Measurements from ENCODE around the gene ZNF524. TPM values are rescaled to one million over a fixed set of nuclear protein-coding genes. Genes with fewer than 3 reads are reported as not detected.
A peak's percentile ranks its signal among the peaks of the same experiment; 100 is the strongest.

ZNF524 gene
- total RNA-seq, 1 experiment from 2014 or later: 5.5 TPM

DNA sequence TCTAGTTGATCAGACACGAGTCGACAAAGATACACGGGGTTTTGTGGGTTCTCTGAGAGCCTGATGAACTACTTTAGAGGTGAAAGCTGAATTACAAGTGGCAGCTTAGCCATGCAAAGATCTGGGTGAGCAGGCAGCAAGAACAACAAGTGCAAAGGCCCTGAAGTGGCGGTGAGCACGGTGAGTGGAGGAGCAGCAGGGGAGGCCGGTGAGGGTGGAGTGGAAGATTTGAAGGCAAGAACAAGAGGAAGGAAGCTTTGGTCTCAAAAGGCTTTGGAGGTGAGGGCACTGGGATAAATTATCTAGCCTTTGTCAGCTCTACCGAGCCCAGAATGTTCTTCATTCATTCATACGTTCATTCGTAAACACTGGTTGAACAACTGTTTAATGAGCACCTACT lies 6.7 kb downstream of the ZNF524 start:
- ChIA-PET CTCF (interaction anchor here (0.6 to 4.4 kb wide), 34 partner anchors 8 to 450 kb away, joined by 3 to 55 read pairs (median 6); partner anchors contain the start of genes CCDC106, ISOC2, U2AF2 and ZNF579), POLR2A (interaction anchor here (1.0 to 1.9 kb wide), 6 partner anchors 14 to 110 kb away, joined by 3 to 10 read pairs (median 6); partner anchors contain the start of gene ZNF784)
- no peaks in the 10 kb centered on the region for H3K27me3 Mint-ChIP-seq (ENCODE audit: low read depth)
- TF ChIP-seq, protein P1, sequence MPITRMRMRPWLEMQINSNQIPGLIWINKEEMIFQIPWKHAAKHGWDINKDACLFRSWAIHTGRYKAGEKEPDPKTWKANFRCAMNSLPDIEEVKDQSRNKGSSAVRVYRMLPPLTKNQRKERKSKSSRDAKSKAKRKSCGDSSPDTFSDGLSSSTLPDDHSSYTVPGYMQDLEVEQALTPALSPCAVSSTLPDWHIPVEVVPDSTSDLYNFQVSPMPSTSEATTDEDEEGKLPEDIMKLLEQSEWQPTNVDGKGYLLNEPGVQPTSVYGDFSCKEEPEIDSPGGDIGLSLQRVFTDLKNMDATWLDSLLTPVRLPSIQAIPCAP (CRISPR knock-in tag; IDR thresholded peaks at IDR 0.05): no peak
- TF ChIP-seq SMAD3 (CRISPR knock-in tag; IDR thresholded peaks at IDR 0.05; ENCODE audit: borderline replicate concordance): no peak
- no peak for TF ChIP-seq ZNF121 (CRISPR knock-in tag; IDR thresholded peaks at IDR 0.05)
- no peak for TF ChIP-seq ZNF317 (CRISPR knock-in tag; IDR thresholded peaks at IDR 0.05; ENCODE audit: borderline replicate concordance, low read depth)
- no peak for TF ChIP-seq GABPB1 (CRISPR knock-in tag; IDR thresholded peaks at IDR 0.05)
- no peak for TF ChIP-seq ETV6 (CRISPR knock-in tag; IDR thresholded peaks at IDR 0.05)
- TF ChIP-seq, protein P2, sequence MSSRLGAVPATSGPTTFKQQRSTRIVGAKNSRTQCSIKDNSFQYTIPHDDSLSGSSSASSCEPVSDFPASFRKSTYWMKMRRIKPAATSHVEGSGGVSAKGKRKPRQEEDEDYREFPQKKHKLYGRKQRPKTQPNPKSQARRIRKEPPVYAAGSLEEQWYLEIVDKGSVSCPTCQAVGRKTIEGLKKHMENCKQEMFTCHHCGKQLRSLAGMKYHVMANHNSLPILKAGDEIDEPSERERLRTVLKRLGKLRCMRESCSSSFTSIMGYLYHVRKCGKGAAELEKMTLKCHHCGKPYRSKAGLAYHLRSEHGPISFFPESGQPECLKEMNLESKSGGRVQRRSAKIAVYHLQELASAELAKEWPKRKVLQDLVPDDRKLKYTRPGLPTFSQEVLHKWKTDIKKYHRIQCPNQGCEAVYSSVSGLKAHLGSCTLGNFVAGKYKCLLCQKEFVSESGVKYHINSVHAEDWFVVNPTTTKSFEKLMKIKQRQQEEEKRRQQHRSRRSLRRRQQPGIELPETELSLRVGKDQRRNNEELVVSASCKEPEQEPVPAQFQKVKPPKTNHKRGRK (CRISPR knock-in tag; IDR thresholded peaks at IDR 0.05; ENCODE audit: borderline replicate concordance): no peak
- TF ChIP-seq EMX1 (CRISPR knock-in tag; IDR thresholded peaks at IDR 0.05): no peak
- no peak for TF ChIP-seq NFATC4 (CRISPR knock-in tag; IDR thresholded peaks at IDR 0.05)
- TF ChIP-seq, protein P3, sequence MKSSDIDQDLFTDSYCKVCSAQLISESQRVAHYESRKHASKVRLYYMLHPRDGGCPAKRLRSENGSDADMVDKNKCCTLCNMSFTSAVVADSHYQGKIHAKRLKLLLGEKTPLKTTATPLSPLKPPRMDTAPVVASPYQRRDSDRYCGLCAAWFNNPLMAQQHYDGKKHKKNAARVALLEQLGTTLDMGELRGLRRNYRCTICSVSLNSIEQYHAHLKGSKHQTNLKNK (CRISPR knock-in tag; IDR thresholded peaks at IDR 0.05): no peak
- TF ChIP-seq, protein P4, sequence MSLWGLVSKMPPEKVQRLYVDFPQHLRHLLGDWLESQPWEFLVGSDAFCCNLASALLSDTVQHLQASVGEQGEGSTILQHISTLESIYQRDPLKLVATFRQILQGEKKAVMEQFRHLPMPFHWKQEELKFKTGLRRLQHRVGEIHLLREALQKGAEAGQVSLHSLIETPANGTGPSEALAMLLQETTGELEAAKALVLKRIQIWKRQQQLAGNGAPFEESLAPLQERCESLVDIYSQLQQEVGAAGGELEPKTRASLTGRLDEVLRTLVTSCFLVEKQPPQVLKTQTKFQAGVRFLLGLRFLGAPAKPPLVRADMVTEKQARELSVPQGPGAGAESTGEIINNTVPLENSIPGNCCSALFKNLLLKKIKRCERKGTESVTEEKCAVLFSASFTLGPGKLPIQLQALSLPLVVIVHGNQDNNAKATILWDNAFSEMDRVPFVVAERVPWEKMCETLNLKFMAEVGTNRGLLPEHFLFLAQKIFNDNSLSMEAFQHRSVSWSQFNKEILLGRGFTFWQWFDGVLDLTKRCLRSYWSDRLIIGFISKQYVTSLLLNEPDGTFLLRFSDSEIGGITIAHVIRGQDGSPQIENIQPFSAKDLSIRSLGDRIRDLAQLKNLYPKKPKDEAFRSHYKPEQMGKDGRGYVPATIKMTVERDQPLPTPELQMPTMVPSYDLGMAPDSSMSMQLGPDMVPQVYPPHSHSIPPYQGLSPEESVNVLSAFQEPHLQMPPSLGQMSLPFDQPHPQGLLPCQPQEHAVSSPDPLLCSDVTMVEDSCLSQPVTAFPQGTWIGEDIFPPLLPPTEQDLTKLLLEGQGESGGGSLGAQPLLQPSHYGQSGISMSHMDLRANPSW (CRISPR knock-in tag; conservative IDR thresholded peaks at IDR 0.05; ENCODE audit: low read depth): no peak
- TF ChIP-seq, protein P5, sequence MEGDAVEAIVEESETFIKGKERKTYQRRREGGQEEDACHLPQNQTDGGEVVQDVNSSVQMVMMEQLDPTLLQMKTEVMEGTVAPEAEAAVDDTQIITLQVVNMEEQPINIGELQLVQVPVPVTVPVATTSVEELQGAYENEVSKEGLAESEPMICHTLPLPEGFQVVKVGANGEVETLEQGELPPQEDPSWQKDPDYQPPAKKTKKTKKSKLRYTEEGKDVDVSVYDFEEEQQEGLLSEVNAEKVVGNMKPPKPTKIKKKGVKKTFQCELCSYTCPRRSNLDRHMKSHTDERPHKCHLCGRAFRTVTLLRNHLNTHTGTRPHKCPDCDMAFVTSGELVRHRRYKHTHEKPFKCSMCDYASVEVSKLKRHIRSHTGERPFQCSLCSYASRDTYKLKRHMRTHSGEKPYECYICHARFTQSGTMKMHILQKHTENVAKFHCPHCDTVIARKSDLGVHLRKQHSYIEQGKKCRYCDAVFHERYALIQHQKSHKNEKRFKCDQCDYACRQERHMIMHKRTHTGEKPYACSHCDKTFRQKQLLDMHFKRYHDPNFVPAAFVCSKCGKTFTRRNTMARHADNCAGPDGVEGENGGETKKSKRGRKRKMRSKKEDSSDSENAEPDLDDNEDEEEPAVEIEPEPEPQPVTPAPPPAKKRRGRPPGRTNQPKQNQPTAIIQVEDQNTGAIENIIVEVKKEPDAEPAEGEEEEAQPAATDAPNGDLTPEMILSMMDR (IDR thresholded peaks at IDR 0.05): no peak
- no peak for TF ChIP-seq NR2C2 (CRISPR knock-in tag; IDR thresholded peaks at IDR 0.05)
- TF ChIP-seq, protein P6, sequence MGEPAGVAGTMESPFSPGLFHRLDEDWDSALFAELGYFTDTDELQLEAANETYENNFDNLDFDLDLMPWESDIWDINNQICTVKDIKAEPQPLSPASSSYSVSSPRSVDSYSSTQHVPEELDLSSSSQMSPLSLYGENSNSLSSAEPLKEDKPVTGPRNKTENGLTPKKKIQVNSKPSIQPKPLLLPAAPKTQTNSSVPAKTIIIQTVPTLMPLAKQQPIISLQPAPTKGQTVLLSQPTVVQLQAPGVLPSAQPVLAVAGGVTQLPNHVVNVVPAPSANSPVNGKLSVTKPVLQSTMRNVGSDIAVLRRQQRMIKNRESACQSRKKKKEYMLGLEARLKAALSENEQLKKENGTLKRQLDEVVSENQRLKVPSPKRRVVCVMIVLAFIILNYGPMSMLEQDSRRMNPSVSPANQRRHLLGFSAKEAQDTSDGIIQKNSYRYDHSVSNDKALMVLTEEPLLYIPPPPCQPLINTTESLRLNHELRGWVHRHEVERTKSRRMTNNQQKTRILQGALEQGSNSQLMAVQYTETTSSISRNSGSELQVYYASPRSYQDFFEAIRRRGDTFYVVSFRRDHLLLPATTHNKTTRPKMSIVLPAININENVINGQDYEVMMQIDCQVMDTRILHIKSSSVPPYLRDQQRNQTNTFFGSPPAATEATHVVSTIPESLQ (CRISPR knock-in tag; IDR thresholded peaks at IDR 0.05): no peak
- TF ChIP-seq TP53 (CRISPR knock-in tag; IDR thresholded peaks at IDR 0.05): no peak
- no peak for ATAC-seq
- peak overlapping the region; percentile 99 for H3K27ac Mint-ChIP-seq
- peaks cover 22% of the 10 kb centered on the region for H3K36me3 Mint-ChIP-seq
- peak overlapping the region; percentile 98 for H3K4me3 Mint-ChIP-seq
- no peaks in the 10 kb centered on the region for H3K9me3 Mint-ChIP-seq
- DNase-seq (ENCODE audit: low spot score): no peak
- peaks cover 17% of the 10 kb centered on the region for H3K4me1 Mint-ChIP-seq

DNA sequence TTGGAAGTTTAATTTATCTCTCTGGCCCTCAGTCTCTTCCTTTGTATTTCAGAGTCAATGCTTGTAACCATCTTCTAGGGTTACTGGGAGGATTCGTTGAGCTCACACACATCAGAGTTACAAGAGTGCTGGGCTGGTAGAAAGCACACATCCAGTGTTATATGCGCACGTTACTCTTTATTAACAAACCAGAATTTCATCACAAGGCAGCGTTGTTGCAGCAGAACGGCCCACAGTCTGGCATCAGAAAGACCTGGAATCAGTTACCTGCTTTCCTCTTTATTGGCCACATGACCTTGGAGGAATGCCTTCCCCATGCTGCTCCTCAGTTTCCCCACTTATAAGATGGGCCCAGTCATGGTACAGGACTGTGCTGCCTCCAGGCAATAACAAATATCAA lies 9.2 kb downstream of the ZNF524 start:
- Mint-ChIP-seq H3K27me3 (ENCODE audit: low read depth) (no peaks in the 10 kb centered on the region; the same call in 1 of the 2 replicates), H3K4me3 (no peak overlapping the region), H3K4me1 (peaks cover 9% of the 10 kb centered on the region), H3K9me3 (no peaks in the 10 kb centered on the region), H3K27ac (no peak overlapping the region), H3K36me3 (peaks cover 22% of the 10 kb centered on the region)
- no peak for ATAC-seq
- ChIA-PET CTCF (no interaction called here), POLR2A (no interaction called here)
- no peak for DNase-seq (ENCODE audit: low spot score)
- TF ChIP-seq CREM (CRISPR knock-in tag; IDR thresholded peaks at IDR 0.05): no peak
- no peak for TF ChIP-seq KAT7 (CRISPR knock-in tag; IDR thresholded peaks at IDR 0.05; ENCODE audit: borderline replicate concordance)
- TF ChIP-seq, protein P7, sequence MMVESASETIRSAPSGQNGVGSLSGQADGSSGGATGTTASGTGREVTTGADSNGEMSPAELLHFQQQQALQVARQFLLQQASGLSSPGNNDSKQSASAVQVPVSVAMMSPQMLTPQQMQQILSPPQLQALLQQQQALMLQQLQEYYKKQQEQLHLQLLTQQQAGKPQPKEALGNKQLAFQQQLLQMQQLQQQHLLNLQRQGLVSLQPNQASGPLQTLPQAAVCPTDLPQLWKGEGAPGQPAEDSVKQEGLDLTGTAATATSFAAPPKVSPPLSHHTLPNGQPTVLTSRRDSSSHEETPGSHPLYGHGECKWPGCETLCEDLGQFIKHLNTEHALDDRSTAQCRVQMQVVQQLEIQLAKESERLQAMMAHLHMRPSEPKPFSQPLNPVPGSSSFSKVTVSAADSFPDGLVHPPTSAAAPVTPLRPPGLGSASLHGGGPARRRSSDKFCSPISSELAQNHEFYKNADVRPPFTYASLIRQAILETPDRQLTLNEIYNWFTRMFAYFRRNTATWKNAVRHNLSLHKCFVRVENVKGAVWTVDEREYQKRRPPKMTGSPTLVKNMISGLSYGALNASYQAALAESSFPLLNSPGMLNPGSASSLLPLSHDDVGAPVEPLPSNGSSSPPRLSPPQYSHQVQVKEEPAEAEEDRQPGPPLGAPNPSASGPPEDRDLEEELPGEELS (CRISPR knock-in tag; IDR thresholded peaks at IDR 0.05): no peak
- no peak for TF ChIP-seq TP53 (CRISPR knock-in tag; IDR thresholded peaks at IDR 0.05)
- no peak for TF ChIP-seq ZNF263 (CRISPR knock-in tag; IDR thresholded peaks at IDR 0.05; ENCODE audit: low read depth)
- TF ChIP-seq, protein P8, sequence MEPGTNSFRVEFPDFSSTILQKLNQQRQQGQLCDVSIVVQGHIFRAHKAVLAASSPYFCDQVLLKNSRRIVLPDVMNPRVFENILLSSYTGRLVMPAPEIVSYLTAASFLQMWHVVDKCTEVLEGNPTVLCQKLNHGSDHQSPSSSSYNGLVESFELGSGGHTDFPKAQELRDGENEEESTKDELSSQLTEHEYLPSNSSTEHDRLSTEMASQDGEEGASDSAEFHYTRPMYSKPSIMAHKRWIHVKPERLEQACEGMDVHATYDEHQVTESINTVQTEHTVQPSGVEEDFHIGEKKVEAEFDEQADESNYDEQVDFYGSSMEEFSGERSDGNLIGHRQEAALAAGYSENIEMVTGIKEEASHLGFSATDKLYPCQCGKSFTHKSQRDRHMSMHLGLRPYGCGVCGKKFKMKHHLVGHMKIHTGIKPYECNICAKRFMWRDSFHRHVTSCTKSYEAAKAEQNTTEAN (CRISPR knock-in tag; IDR thresholded peaks at IDR 0.05): no peak
- TF ChIP-seq FOXP1 (CRISPR knock-in tag; IDR thresholded peaks at IDR 0.05; ENCODE audit: borderline replicate concordance): no peak
- TF ChIP-seq NFATC4 (CRISPR knock-in tag; IDR thresholded peaks at IDR 0.05): no peak
- TF ChIP-seq JAZF1 (CRISPR knock-in tag; IDR thresholded peaks at IDR 0.05): no peak
- no peak for TF ChIP-seq NFE2L1 (CRISPR knock-in tag; IDR thresholded peaks at IDR 0.05)

Measured in WTC11 (cell line).